CD14-positive monocyte (primary cell): ENCODE data around the gene MAST4. TPM values are rescaled to one million over a fixed set of nuclear protein-coding genes. Genes with fewer than 3 reads are reported as not detected.

Source experiments
- DNase-seq, 3 donors: peaks; one replicate each; pipeline ENCODE4 v3.0.0-alpha.2; 2011 to 2022
- H2AFZ ChIP-seq: 2 replicates; pipeline ENCODE4 v1.6.0; 2012; ENCODE audit warnings: mild to moderate bottlenecking, low read depth, low read length, inconsistent platforms; ENCODE audit not compliant: insufficient read depth, poor library complexity, severe bottlenecking
- H3K27ac ChIP-seq, 2 donors: 1 replicate in 1 of 2; 2 replicates in 1 of 2; pipeline ENCODE4 v1.5.1; 2012 to 2013; ENCODE audit warnings: low read length in 2 of 2, control low read depth in 1 of 2, inconsistent platforms in 1 of 2, low read depth in 1 of 2, mild to moderate bottlenecking in 1 of 2
- H3K27me3 ChIP-seq, 2 donors: one replicate each; pipeline versions ENCODE4 v1.6.0 to v1.6.1; 2011 to 2013; ENCODE audit warnings: low read length in 2 of 2; ENCODE audit not compliant: control insufficient read depth in 2 of 2, insufficient read depth in 2 of 2
- H3K36me3 ChIP-seq, 2 donors: replicated peaks in 1 of 2; 1 replicate in 1 of 2; 2 replicates in 1 of 2; pipeline versions ENCODE4 v1.5.1 to v1.6.1; 2012 to 2013; ENCODE audit warnings: low read length in 2 of 2, control low read depth in 1 of 2, inconsistent platforms in 1 of 2, mild to moderate bottlenecking in 1 of 2; ENCODE audit not compliant: insufficient read depth in 2 of 2, control insufficient read depth in 1 of 2
- H3K4me1 ChIP-seq, 2 donors: 1 replicate in 1 of 2; 2 replicates in 1 of 2; pipeline versions ENCODE4 v1.5.1 to v1.6.1; 2012 to 2013; ENCODE audit warnings: low read length in 2 of 2, control low read depth in 1 of 2, inconsistent platforms in 1 of 2, mild to moderate bottlenecking in 1 of 2, moderate library complexity in 1 of 2; ENCODE audit not compliant: insufficient read depth in 2 of 2, control insufficient read depth in 1 of 2
- H3K4me2 ChIP-seq: replicated peaks from 2 replicates; pipeline ENCODE3; 2012; ENCODE audit warnings: low read length, moderate library complexity, mild to moderate bottlenecking; ENCODE audit not compliant: poor library complexity, severe bottlenecking; ENCODE audit errors: extremely low read depth
- H3K4me3 ChIP-seq, 3 experiments: fragments of 200-600 bp in 1 of 3; sonication (generic) in 1 of 3; replicated peaks in 1 of 3; 1 replicate in 2 of 3; 2 replicates in 1 of 3; pipeline ENCODE4 v1.5.1; 2011 to 2013; ENCODE audit warnings: low read length in 3 of 3, mild to moderate bottlenecking in 3 of 3, control low read depth in 2 of 3, low read depth in 2 of 3, inconsistent platforms in 1 of 3, moderate library complexity in 1 of 3
- H3K79me2 ChIP-seq: 2 replicates; pipeline ENCODE4 v1.6.0; 2012; ENCODE audit warnings: mild to moderate bottlenecking, control low read depth, inconsistent platforms, low read length, moderate library complexity; ENCODE audit not compliant: insufficient read depth
- H3K9ac ChIP-seq: 2 replicates; pipeline ENCODE4 v1.6.0; 2017; ENCODE audit warnings: low read length, mild to moderate bottlenecking; ENCODE audit not compliant: insufficient read depth, poor library complexity, severe bottlenecking
- H3K9me3 ChIP-seq, 2 donors: replicated peaks in 1 of 2; 1 replicate in 1 of 2; 2 replicates in 1 of 2; pipeline versions ENCODE4 v1.5.1 to v1.6.1; 2012 to 2013; ENCODE audit warnings: low read length in 2 of 2, control low read depth in 1 of 2; ENCODE audit not compliant: control insufficient read depth in 1 of 2, insufficient read depth in 1 of 2
- H4K20me1 ChIP-seq: 2 replicates; pipeline ENCODE4 v1.6.0; 2012; ENCODE audit warnings: mild to moderate bottlenecking, low read length, control low read depth, moderate library complexity; ENCODE audit not compliant: insufficient read depth
- H3K27ac Mint-ChIP-seq, 7 donors: one replicate each; pipeline ENCODE4 v1.8.0; 2020; ENCODE audit warnings: mild to moderate bottlenecking in 7 of 7, mixed read lengths in 7 of 7, moderate library complexity in 6 of 7, inconsistent platforms in 2 of 7
- H3K27me3 Mint-ChIP-seq, 3 donors: one replicate each; pipeline ENCODE4 v1.8.0; 2021 to 2022; ENCODE audit warnings: low read depth in 3 of 3, mild to moderate bottlenecking in 3 of 3, mixed read lengths in 3 of 3, moderate library complexity in 3 of 3, inconsistent platforms in 1 of 3
- H3K36me3 Mint-ChIP-seq, 2 donors: one replicate each; pipeline ENCODE4 v1.8.0; 2020; ENCODE audit warnings: mixed read lengths in 2 of 2, inconsistent platforms in 1 of 2, mild to moderate bottlenecking in 1 of 2
- H3K4me1 Mint-ChIP-seq: one replicate; pipeline ENCODE4 v1.8.0; 2020; ENCODE audit warnings: mild to moderate bottlenecking, mixed read lengths
- H3K4me3 Mint-ChIP-seq, 2 donors: one replicate each; pipeline ENCODE4 v1.8.0; 2020; ENCODE audit warnings: mild to moderate bottlenecking in 2 of 2, mixed read lengths in 2 of 2, moderate library complexity in 1 of 2
- H3K9me3 Mint-ChIP-seq, 7 donors: one replicate each; pipeline ENCODE4 v1.8.0; 2020 to 2022; ENCODE audit warnings: mixed read lengths in 7 of 7, mild to moderate bottlenecking in 6 of 7, moderate library complexity in 6 of 7, inconsistent platforms in 2 of 7
- WGBS: methylation state at CpG from one replicate; pipeline ENCODE4 v1.1.5; 2013; ENCODE audit warnings: missing lambda C conversion rate; ENCODE audit not compliant: insufficient coverage; 5-methylcytosine and 5-hydroxymethylcytosine counted together
- intact Hi-C, 2 donors: fragments of 100-400 bp; cut with micrococcal nuclease; formaldehyde crosslinking; loops; one replicate each; pipeline versions ENCODE4 v1.15.0 to v1.15.1; 2023
- polyA plus RNA-seq, 3 donors: library from polyadenylated mRNA; depleted of rRNA in 1 of 3; unstranded in 2 of 3; stranded (reverse) in 1 of 3; fragments of 300-500 nt in 2 of 3; fragments of >200 nt in 1 of 3; fragmentation: Illumina TruSeq in 2 of 3; gene quantifications; 1 replicate in 2 of 3; 2 replicates in 1 of 3; pipeline ENCODE4 v1.2.3, GENCODE V29; 2012 to 2021
- TF ChIP-seq, protein P1 (sequence below): fragments of 200-600 bp; IDR thresholded peaks from one replicate; pipeline ENCODE4 v1.8.0; 2022; ENCODE audit warnings: antibody characterized with exemption, mild to moderate bottlenecking

The MAST4 gene
- polyA plus RNA-seq, 3 donors: 0.03 to 0.24 TPM; not detected in 1

DNA sequence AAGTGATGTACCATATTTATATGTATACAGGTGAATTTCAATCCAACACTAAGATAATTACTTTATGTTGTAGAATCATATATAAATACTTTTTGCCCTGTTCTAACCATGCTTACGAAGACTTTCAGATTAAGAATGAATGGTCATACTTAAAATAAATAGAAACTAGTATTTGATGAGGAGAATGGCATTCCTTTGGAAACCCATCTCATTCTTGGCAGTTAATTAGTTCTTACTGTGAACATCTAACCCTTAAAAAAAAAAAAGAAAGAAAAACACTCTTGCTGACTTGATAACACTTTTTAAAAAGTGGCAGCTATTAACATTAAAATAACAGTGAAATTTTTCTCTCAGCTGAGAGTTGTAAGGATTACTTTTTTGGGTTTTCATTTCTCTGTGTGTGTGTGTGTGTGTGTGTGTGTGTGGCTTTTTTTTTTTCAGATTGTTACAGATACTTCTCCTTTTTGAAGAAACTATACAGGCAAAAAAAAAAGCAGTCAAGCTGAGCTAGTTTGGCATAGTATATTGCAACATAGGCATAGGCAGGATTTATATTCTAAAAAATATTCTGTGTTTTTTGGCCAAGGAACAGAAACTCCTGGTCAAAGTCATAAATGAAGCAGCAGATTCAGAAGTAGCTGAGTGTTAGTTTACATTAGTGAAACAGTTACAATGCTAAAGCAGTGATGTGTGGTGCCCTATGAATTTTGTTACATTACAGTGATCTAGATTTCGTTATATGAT, 436.9 kb downstream of the MAST4 start:
- Mint-ChIP-seq H3K36me3 (no peaks in the 10 kb centered on the region), H3K27me3 (peaks cover 0 to 1% (median 1%) of the 10 kb centered on the region in 3 donors), H3K4me1 (peaks cover 33% of the 10 kb centered on the region), H3K9me3 (no peaks in the 10 kb centered on the region), H3K4me3 (no peak overlapping the region), H3K27ac (peak overlapping the region in 6 of 7 donors; percentile 26 to 86 (median 79))
- peak; percentile 46 to 61 (median 52) for DNase-seq
- Histone ChIP-seq H3K4me2 (peak overlapping the region; percentile 12), H3K27me3 (no peaks in the 10 kb centered on the region), H2AFZ (no peak overlapping the region), H3K9ac (no peak overlapping the region), H3K4me1 (peaks cover 14 to 21% of the 10 kb centered on the region in 2 donors), H4K20me1 (no peaks in the 10 kb centered on the region), H3K79me2 (no peaks in the 10 kb centered on the region), H3K4me3 (no peak overlapping the region), H3K27ac (peak overlapping the region in 1 of 2 donors; percentile 45), H3K9me3 (no peaks in the 10 kb centered on the region), H3K36me3 (no peaks in the 10 kb centered on the region)
- no CpG with 5 or more reads among the region's 2 CpGs for WGBS
- intact Hi-C loops: no loop called here
- TF ChIP-seq, protein P1, sequence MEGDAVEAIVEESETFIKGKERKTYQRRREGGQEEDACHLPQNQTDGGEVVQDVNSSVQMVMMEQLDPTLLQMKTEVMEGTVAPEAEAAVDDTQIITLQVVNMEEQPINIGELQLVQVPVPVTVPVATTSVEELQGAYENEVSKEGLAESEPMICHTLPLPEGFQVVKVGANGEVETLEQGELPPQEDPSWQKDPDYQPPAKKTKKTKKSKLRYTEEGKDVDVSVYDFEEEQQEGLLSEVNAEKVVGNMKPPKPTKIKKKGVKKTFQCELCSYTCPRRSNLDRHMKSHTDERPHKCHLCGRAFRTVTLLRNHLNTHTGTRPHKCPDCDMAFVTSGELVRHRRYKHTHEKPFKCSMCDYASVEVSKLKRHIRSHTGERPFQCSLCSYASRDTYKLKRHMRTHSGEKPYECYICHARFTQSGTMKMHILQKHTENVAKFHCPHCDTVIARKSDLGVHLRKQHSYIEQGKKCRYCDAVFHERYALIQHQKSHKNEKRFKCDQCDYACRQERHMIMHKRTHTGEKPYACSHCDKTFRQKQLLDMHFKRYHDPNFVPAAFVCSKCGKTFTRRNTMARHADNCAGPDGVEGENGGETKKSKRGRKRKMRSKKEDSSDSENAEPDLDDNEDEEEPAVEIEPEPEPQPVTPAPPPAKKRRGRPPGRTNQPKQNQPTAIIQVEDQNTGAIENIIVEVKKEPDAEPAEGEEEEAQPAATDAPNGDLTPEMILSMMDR: no peak

DNA sequence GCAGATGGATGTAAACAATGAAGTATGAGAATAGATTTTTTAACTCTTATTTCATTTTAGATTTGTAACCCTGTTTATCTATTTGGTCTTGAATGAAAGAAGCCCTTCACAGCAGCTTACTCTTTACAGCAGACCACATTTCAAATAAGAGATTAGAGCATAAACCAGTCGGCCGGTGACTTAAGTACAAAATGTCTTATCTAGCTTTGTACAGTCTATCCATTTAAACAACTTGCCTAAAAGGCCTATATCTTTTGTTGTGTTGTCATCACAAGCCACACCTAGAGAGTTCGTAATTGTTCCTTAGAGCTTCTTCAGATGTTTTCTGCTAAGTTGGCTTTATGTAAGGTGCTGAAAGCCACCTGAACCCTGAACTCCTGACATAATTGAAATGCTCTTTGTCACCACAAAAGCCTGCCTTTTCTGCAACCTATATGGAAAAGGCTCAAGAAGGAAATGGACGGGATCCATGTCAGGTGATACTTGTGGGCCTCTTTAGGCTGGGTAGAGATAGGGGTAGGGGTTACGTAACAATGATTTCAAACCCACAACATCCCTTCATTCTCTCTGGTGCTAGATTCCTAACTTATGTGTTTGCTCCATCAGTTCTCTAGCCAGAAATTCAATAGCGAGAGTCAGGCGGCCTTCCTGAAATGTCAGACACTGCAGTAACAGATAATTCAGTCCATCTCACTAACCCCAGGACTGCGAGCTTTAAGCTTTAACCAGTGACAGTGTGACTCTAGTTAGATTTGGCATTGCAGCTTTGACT, 437.9 kb downstream of the MAST4 start:
- Mint-ChIP-seq H3K4me3 (no peak overlapping the region), H3K27me3 (peaks cover 0 to 1% (median 0%) of the 10 kb centered on the region in 3 donors), H3K36me3 (no peaks in the 10 kb centered on the region), H3K9me3 (no peaks in the 10 kb centered on the region), H3K27ac (peak overlapping the region in 4 of 7 donors; percentile 26 to 80 (median 36)), H3K4me1 (peaks cover 26% of the 10 kb centered on the region)
- Histone ChIP-seq H3K36me3 (no peaks in the 10 kb centered on the region), H2AFZ (peak overlapping the region; percentile 50), H3K4me2 (no peak overlapping the region), H3K9me3 (no peaks in the 10 kb centered on the region), H3K4me1 (peaks cover 14 to 21% of the 10 kb centered on the region in 2 donors), H3K9ac (no peak overlapping the region), H4K20me1 (no peaks in the 10 kb centered on the region), H3K4me3 (no peak overlapping the region), H3K27me3 (no peaks in the 10 kb centered on the region), H3K27ac (no peak overlapping the region), H3K79me2 (no peaks in the 10 kb centered on the region)
- TF ChIP-seq, protein P1: no peak
- intact Hi-C loops: no loop called here
- DNase-seq: no peak
- 64% methylated on average over 2 of the region's 8 CpGs for WGBS
